Ascending aorta (tissue), 2 donors: ENCODE results near the gene ZKSCAN3. TPM values are rescaled to one million over a fixed set of nuclear protein-coding genes. Genes with fewer than 3 reads are reported as not detected.

Experiments
- DNase-seq, 2 donors: peaks; one replicate each; pipeline ENCODE4 v3.0.0-alpha.2; 2019; ENCODE audit warnings: low spot score in 2 of 2
- H3K27ac ChIP-seq, 2 donors: fragments of 200-600 bp; sonication (generic); one replicate each; pipeline ENCODE4 v1.5.1; 2016 to 2017; ENCODE audit warnings: mild to moderate bottlenecking in 1 of 2
- H3K27me3 ChIP-seq: fragments of 200-600 bp; sonication (generic); one replicate; pipeline ENCODE4 v1.5.1; 2017
- H3K36me3 ChIP-seq, 2 donors: fragments of 200-600 bp; sonication (generic); one replicate each; pipeline ENCODE4 v1.5.1; 2016
- H3K4me1 ChIP-seq, 2 donors: fragments of 200-600 bp; sonication (generic); one replicate each; pipeline ENCODE4 v1.5.1; 2016 to 2017; ENCODE audit warnings: mild to moderate bottlenecking in 1 of 2
- H3K4me3 ChIP-seq, 2 donors: fragments of 200-600 bp; sonication (generic); one replicate each; pipeline ENCODE4 v1.5.1; 2016 to 2017; ENCODE audit warnings: mild to moderate bottlenecking in 1 of 2
- H3K9me3 ChIP-seq, 2 donors: fragments of 200-600 bp; sonication (generic); one replicate each; pipeline ENCODE4 v1.5.1; 2016
- CTCF ChIP-seq, 3 experiments: fragments of 200-600 bp in 2 of 3; fragments of 450-650 bp in 1 of 3; sonication (generic) in 2 of 3; IDR thresholded peaks; one replicate each; pipeline ENCODE4 v1.5.1; 2016 to 2019; ENCODE audit warnings: antibody characterized with exemption in 3 of 3, mild to moderate bottlenecking in 1 of 3, moderate library complexity in 1 of 3
- intact Hi-C: fragments of 100-400 bp; cut with DNase I; formaldehyde crosslinking; loops from one replicate; pipeline ENCODE4 v1.15.1; 2023
- total RNA-seq: library from RNA; depleted of rRNA; stranded (reverse); fragments of >200 nt; gene quantifications from one replicate; pipeline ENCODE4 v1.1.0, GENCODE V29; 2016

Gene ZKSCAN3
- total RNA-seq, 1 donor from 2014 or later = 0.21 TPM

DNA sequence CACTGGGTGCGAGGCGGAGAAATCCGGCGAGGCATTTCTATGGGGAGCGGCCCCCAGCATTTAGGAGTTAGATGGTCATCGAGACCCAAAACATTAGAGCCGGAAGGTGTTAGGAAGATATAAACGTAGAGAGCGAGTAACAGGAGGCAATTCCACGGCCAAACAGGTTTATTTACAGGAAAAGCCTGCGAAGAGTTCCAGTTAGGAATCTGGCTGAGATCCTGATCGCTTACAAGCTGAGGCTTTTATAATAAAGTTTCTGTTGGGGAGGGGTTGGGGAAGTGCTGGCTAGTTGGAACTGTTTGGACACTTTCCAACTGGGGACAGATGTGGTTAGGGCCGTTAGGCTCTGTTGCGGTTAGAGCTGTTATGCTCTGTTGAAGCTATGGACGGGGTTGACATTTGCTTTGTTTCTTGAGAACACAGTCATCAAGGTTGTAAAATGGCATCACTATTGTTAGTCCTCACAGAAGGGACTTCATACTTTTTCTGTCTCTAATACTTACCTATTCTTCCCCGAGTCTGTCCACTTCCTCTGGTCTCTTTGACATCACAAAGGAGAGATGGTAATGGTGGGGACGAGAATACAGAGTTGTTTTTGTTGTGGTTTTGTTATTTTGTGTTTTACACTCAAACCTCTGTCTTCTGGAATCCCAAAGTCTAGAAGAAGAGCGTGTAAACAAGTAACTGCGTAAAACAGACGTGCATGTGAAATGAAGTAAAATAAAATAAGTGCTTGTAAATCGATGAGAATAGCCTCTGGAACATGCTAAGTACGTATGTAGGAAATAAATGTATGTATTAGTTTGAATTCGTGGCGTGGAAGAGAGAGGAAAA is 13.2 kb upstream of the ZKSCAN3 start:
- Histone ChIP-seq H3K4me3 (peak overlapping the region; percentile 69 to 83), H3K4me1 (peaks cover 0 to 8% of the 10 kb centered on the region in 2 donors), H3K27me3 (no peaks in the 10 kb centered on the region), H3K27ac (peak overlapping the region; percentile 96 to 99), H3K36me3 (no peaks in the 10 kb centered on the region), H3K9me3 (no peaks in the 10 kb centered on the region)
- intact Hi-C loops = loop anchor here (1.0 to 10.0 kb wide), 8 partner anchors 13 to 1728 kb away; partner anchors contain the start of genes POLR1H, PPP1R11, ZKSCAN3 and ZNF165
- TF ChIP-seq CTCF (IDR thresholded peaks at IDR 0.05) = no peak
- DNase-seq = no peak

GRCh38 chr6:28337121-28337520 is 12.6 kb upstream of the ZKSCAN3 start:
- intact Hi-C loops = loop anchor here (5.0 to 10.0 kb wide), 6 partner anchors 200 to 1728 kb away; partner anchors contain the start of genes POLR1H, PPP1R11 and ZNF165
- Histone ChIP-seq H3K27ac (peak overlapping the region; percentile 96 to 99), H3K9me3 (no peaks in the 10 kb centered on the region), H3K4me3 (peak overlapping the region; percentile 69 to 83), H3K4me1 (peaks cover 0 to 8% of the 10 kb centered on the region in 2 donors), H3K27me3 (no peaks in the 10 kb centered on the region), H3K36me3 (no peaks in the 10 kb centered on the region)
- TF ChIP-seq CTCF (IDR thresholded peaks at IDR 0.05) = no peak
- no peak for DNase-seq

DNA sequence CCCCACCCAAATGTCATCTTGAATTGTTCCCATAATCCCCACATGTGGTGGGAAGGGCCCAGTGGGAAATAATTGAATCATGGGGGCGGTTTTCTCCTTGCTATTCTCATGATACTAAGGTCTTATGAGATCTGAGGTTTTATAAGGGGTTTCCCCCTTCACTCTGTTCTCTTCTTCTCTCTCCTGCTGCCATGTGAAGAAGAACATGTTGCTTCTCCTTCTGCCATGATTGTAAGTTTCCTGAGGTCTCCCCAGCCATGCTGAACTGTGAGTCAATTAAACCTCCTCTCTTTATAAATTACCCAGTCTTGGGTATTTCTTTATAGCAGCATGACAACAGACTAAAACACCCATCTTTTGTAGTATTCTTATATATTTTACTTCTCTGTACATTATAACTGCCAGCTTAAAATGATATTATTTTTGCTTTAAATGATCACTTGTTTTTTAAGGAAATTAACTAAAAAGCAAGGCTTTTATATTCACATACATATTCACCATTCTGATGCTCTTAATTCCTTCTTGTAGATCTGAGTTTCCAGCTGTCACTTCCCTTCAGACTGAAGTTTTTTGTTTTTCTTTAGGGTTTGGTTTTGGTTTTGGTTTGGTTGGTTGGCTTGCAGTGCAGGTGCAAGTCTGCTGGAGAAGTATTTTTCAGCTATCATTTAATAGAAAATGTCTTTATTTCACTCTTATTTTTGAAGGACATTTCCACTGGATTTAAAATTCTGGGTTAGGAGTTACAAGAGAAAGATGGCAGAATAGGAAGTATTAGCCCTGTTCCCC is 9.2 kb upstream of the ZKSCAN3 start:
- H3K4me3 ChIP-seq = no peak overlapping the region
- peaks cover 0 to 8% of the 10 kb centered on the region in 2 donors for H3K4me1 ChIP-seq
- no peak overlapping the region for H3K27ac ChIP-seq
- intact Hi-C loops = no loop called here
- no peak for DNase-seq
- no peaks in the 10 kb centered on the region for H3K36me3 ChIP-seq
- TF ChIP-seq CTCF (IDR thresholded peaks at IDR 0.05) = no peak
- no peaks in the 10 kb centered on the region for H3K9me3 ChIP-seq
- H3K27me3 ChIP-seq = no peaks in the 10 kb centered on the region

DNA sequence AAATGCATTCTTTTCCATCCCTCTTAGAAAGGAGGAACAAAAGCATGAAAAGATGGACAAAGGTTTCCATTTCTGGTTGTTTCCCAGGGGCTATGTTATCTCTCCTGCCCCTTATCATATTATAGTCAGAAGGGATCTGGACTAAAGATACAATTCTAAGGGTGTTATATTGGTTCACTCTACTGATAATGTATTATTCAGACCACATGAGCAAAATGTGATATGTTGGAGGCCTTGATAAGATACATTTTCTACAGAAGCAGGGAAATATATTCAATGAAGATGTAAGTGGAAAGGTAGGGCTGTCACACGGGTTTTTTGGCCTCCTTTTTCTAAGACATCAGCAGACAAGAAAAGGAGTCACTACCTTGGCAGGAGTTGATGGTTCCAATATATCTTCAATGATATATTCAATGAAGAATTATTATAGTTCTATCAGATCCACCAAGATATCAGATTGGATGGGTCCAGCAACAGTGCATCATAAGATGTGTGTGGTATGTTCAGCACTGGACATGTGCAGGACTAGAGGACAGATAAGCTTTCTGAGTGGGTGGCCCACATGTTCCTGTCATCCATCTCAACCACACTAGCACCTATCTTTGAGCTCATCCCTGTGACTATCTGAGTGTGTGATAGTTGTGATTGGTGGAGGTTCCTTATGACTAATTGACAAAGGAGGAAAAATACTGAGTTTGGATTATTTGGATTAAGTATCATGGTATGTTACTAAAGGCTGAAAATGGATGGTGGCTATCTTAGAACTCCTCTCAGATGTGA is 5.7 kb upstream of the ZKSCAN3 start:
- intact Hi-C loops = no loop called here

More for the DNA sequence above, 5.7 kb upstream of the ZKSCAN3 start:
- Histone ChIP-seq H3K27me3 (no peaks in the 10 kb centered on the region), H3K4me3 (no peak overlapping the region), H3K9me3 (no peaks in the 10 kb centered on the region), H3K36me3 (no peaks in the 10 kb centered on the region), H3K27ac (no peak overlapping the region), H3K4me1 (no peaks in the 10 kb centered on the region)
- no peak for TF ChIP-seq CTCF (IDR thresholded peaks at IDR 0.05)
- no peak for DNase-seq
